Caco-2 (cell line): Measurements from ENCODE around the gene MGLL. TPM values are rescaled to one million over a fixed set of nuclear protein-coding genes. Genes with fewer than 3 reads are reported as not detected.

Experiments
- BruUV-seq: library from RNA; stranded (reverse); fragments of 400-500 nt; replicated peaks from 2 replicates; lab custom pipeline; 2021; lab: Mats Ljungman, UMichigan
- CTCF ChIA-PET: fragments of 300-600 bp; sonication (Branson Sonifier 250); formaldehyde crosslinking; loops from one replicate; lab custom pipeline; 2022; ENCODE audit warnings: antibody characterized with exemption; lab: Charles Lee
- POLR2A ChIA-PET: fragments of 300-600 bp; sonication (Branson Sonifier 250); formaldehyde crosslinking; loops from one replicate; lab custom pipeline; 2022; ENCODE audit warnings: antibody characterized with exemption; lab: Charles Lee
- DNase-seq, 2 experiments: peaks; one replicate each; pipeline versions ENCODE4 v3.0.0 to v3.0.0-alpha.2; 2020 to 2022
- H3K27me3 ChIP-seq: replicated peaks from 2 replicates; pipeline ENCODE4 v1.6.0; 2011; ENCODE audit warnings: low read length; ENCODE audit not compliant: control insufficient read depth, insufficient read depth
- H3K36me3 ChIP-seq: 2 replicates; pipeline ENCODE4 v1.5.1; 2011; ENCODE audit warnings: low read length; ENCODE audit not compliant: control insufficient read depth, insufficient read depth
- H3K4me1 ChIP-seq: fragments of 250-450 bp; sonication (Bioruptor Pico); 2 replicates; pipeline ENCODE4 v1.5.1; 2020; ENCODE audit warnings: mild to moderate bottlenecking
- H3K4me3 ChIP-seq: 2 replicates; pipeline ENCODE4 v1.5.1; 2011; ENCODE audit warnings: low read depth, mild to moderate bottlenecking, control low read depth, low read length
- H3K9me3 ChIP-seq: fragments of 250-450 bp; sonication (Bioruptor Pico); 2 replicates; pipeline ENCODE4 v1.5.1; 2020; ENCODE audit warnings: mild to moderate bottlenecking, moderate library complexity
- H3K27ac Mint-ChIP-seq: one replicate; pipeline ENCODE4 v1.8.0; 2022; ENCODE audit warnings: mixed read lengths; ENCODE audit not compliant: unreplicated experiment
- H3K27me3 Mint-ChIP-seq: one replicate; pipeline ENCODE4 v1.8.0; 2022; ENCODE audit warnings: mixed read lengths; ENCODE audit not compliant: insufficient read depth, unreplicated experiment
- H3K36me3 Mint-ChIP-seq: one replicate; pipeline ENCODE4 v1.8.0; 2022; ENCODE audit warnings: mild to moderate bottlenecking, mixed read lengths; ENCODE audit not compliant: insufficient read depth, unreplicated experiment
- H3K4me1 Mint-ChIP-seq: one replicate; pipeline ENCODE4 v1.8.0; 2022; ENCODE audit warnings: low read depth, mixed read lengths; ENCODE audit not compliant: unreplicated experiment
- H3K4me3 Mint-ChIP-seq: one replicate; pipeline ENCODE4 v1.8.0; 2022; ENCODE audit warnings: mild to moderate bottlenecking, moderate library complexity, mixed read lengths; ENCODE audit not compliant: unreplicated experiment
- H3K9me3 Mint-ChIP-seq: one replicate; pipeline ENCODE4 v1.8.0; 2022; ENCODE audit warnings: mixed read lengths; ENCODE audit not compliant: unreplicated experiment
- CTCF ChIP-seq, 2 experiments: fragments of 200-600 bp in 1 of 2; IDR thresholded peaks; 1 replicate in 1 of 2; 2 replicates in 1 of 2; pipeline versions ENCODE4 v1.5.1 to v1.8.0; 2011 to 2022; ENCODE audit warnings: antibody characterized with exemption in 1 of 2, control low read depth in 1 of 2, inconsistent platforms in 1 of 2, low read depth in 1 of 2, low read length in 1 of 2, mild to moderate bottlenecking in 1 of 2, moderate library complexity in 1 of 2; ENCODE audit not compliant: insufficient read depth in 1 of 2, severe bottlenecking in 1 of 2, unreplicated experiment in 1 of 2
- intact Hi-C: fragments of 100-400 bp; cut with micrococcal nuclease; formaldehyde crosslinking; loops from one replicate; pipeline ENCODE4 v1.10.0; 2022; ENCODE audit not compliant: unreplicated experiment
- total RNA-seq: library from RNA; stranded (reverse); gene quantifications from 2 replicates; pipeline ENCODE4 v1.2.3, GENCODE V29; 2022

Gene MGLL
- total RNA-seq, 1 experiment from 2014 or later = 7.8 TPM

DNA sequence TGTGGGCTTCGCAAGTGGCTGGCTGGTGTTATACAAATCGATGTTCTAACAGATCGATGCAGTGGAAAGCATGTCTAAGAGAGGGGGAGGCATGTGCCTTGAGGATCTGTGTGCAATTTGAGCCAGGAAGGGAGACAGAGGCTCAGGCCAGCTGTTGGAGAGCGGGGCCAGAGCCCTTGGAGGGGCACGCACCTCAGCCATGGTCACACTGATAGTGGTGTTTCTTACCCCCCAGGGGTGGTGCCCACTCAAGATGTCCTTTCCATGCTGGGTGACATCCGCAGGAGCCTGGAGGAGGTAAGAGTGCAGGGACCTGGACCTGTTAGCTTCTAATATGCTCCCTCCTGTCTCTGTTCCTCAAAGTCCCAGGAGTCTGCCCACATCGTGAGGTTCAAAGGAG, 153.4 kb downstream of the MGLL start:
- H3K36me3 ChIP-seq = no peaks in the 10 kb centered on the region
- TF ChIP-seq CTCF (IDR thresholded peaks at IDR 0.05; ENCODE audit: insufficient read depth in 1 of 2, low read depth in 1 of 2, low read length in 1 of 2, severe bottlenecking in 1 of 2, unreplicated experiment in 1 of 2) = no peak
- no peaks in the 10 kb centered on the region for H3K27me3 ChIP-seq
- peaks cover 7% of the 10 kb centered on the region; the same call in 1 of the 2 replicates for H3K4me1 ChIP-seq
- H3K4me3 ChIP-seq = no peak overlapping the region
- peaks cover 2% of the 10 kb centered on the region for H3K4me1 Mint-ChIP-seq
- no peak overlapping the region for H3K27ac Mint-ChIP-seq
- no peaks in the 10 kb centered on the region for H3K9me3 ChIP-seq
- ChIA-PET POLR2A (no interaction called here), CTCF (no interaction called here)
- no peaks in the 10 kb centered on the region for H3K9me3 Mint-ChIP-seq
- intact Hi-C loops = no loop called here
- no peaks in the 10 kb centered on the region for H3K27me3 Mint-ChIP-seq
- peaks cover 15% of the 10 kb centered on the region for H3K36me3 Mint-ChIP-seq
- BruUV-seq = no TSS peak
- no peak overlapping the region for H3K4me3 Mint-ChIP-seq
- DNase-seq = no peak

- no peak overlapping the region for H3K4me3 Mint-ChIP-seq
- H3K27ac Mint-ChIP-seq = no peak overlapping the region
- ChIA-PET CTCF (no interaction called here), POLR2A (no interaction called here)
- no peaks in the 10 kb centered on the region for H3K9me3 ChIP-seq
- no peak overlapping the region for H3K4me3 ChIP-seq
- no peaks in the 10 kb centered on the region for H3K27me3 Mint-ChIP-seq
- no peaks in the 10 kb centered on the region for H3K36me3 ChIP-seq
- no TSS peak for BruUV-seq
- no peaks in the 10 kb centered on the region for H3K27me3 ChIP-seq
- H3K9me3 Mint-ChIP-seq = no peaks in the 10 kb centered on the region
- no peak for TF ChIP-seq CTCF (IDR thresholded peaks at IDR 0.05; ENCODE audit: insufficient read depth in 1 of 2, low read depth in 1 of 2, low read length in 1 of 2, severe bottlenecking in 1 of 2, unreplicated experiment in 1 of 2)
- no peaks in the 10 kb centered on the region for H3K4me1 ChIP-seq
- intact Hi-C loops = no loop called here
- H3K36me3 Mint-ChIP-seq = peaks cover 8% of the 10 kb centered on the region
- DNase-seq = no peak
- H3K4me1 Mint-ChIP-seq = no peaks in the 10 kb centered on the region
Observed at GRCh38 chr3:127667119-127667681, 155.1 kb downstream of the MGLL start.

DNA sequence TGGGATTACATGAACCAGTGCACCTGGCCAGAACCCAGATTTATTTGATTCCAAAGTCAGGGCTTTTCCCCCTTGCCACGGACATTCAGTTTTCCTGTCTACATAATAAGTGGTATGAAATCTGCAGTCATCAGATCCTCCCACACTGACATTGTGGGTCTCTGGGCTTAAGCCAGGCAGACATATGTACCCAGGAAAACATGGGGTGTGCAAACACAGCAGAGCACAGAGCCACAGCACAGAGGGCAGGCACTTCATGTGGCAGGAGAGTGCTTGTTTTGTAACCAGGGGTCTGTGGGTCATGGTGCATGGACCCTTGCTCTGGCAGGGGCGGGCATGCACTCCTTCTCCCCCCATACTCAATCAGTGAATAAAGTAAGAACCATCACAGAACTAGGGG, 155.6 kb downstream of the MGLL start:
- H3K4me3 Mint-ChIP-seq = no peak overlapping the region
- no peaks in the 10 kb centered on the region for H3K27me3 ChIP-seq
- H3K4me1 ChIP-seq = no peaks in the 10 kb centered on the region
- no peaks in the 10 kb centered on the region for H3K9me3 Mint-ChIP-seq
- H3K9me3 ChIP-seq = no peaks in the 10 kb centered on the region
- no peak overlapping the region for H3K27ac Mint-ChIP-seq
- H3K4me1 Mint-ChIP-seq = no peaks in the 10 kb centered on the region
- ChIA-PET POLR2A (no interaction called here), CTCF (no interaction called here)
- peaks cover 2% of the 10 kb centered on the region for H3K36me3 Mint-ChIP-seq
- BruUV-seq = no TSS peak
- intact Hi-C loops = no loop called here
- DNase-seq = no peak
- H3K4me3 ChIP-seq = no peak overlapping the region
- no peaks in the 10 kb centered on the region for H3K36me3 ChIP-seq
- TF ChIP-seq CTCF (IDR thresholded peaks at IDR 0.05; ENCODE audit: insufficient read depth in 1 of 2, low read depth in 1 of 2, low read length in 1 of 2, severe bottlenecking in 1 of 2, unreplicated experiment in 1 of 2) = no peak
- H3K27me3 Mint-ChIP-seq = no peaks in the 10 kb centered on the region
